MM.1S (cell line): Measurements from ENCODE around the gene MAP2.

ENCODE experiments used
- DNase-seq: peaks from one replicate; pipeline ENCODE4 v3.0.0-alpha.2; 2015
- H2AFZ ChIP-seq: fragments of 300-600 bp; sonication (generic); 2 replicates; pipeline ENCODE4 v1.6.0; 2016; ENCODE audit warnings: antibody characterized with exemption, low read length
- H3F3A ChIP-seq: fragments of 300-600 bp; sonication (generic); 2 replicates; pipeline ENCODE4 v1.6.1; 2016; ENCODE audit warnings: mild to moderate bottlenecking, antibody characterized with exemption, low read length, moderate library complexity, mixed read lengths; ENCODE audit not compliant: insufficient read depth
- H3K27ac ChIP-seq: fragments of 300-600 bp; sonication (generic); 2 replicates; pipeline ENCODE4 v1.5.1; 2016; ENCODE audit warnings: mild to moderate bottlenecking, low read length
- H3K27me3 ChIP-seq: fragments of 300-600 bp; sonication (generic); replicated peaks from 2 replicates; pipeline ENCODE4 v1.6.0; 2016; ENCODE audit warnings: low read length; ENCODE audit not compliant: insufficient read depth
- H3K36me3 ChIP-seq: fragments of 300-600 bp; sonication (generic); replicated peaks from 2 replicates; pipeline ENCODE4 v1.6.1; 2016; ENCODE audit warnings: mild to moderate bottlenecking, low read length, mixed read lengths; ENCODE audit not compliant: insufficient read depth
- H3K4me1 ChIP-seq: fragments of 300-600 bp; sonication (generic); 2 replicates; pipeline ENCODE4 v1.6.1; 2016; ENCODE audit warnings: low read length, mixed read lengths
- H3K4me2 ChIP-seq: fragments of 300-600 bp; sonication (generic); 2 replicates; pipeline ENCODE4 v1.6.0; 2016; ENCODE audit warnings: low read depth, low read length
- H3K4me3 ChIP-seq: fragments of 300-600 bp; sonication (generic); 2 replicates; pipeline ENCODE4 v1.5.1; 2016; ENCODE audit warnings: low read length, mixed read lengths
- H3K79me2 ChIP-seq: fragments of 300-600 bp; sonication (generic); 2 replicates; pipeline ENCODE4 v1.6.1; 2016; ENCODE audit warnings: mixed run types, low read length, mixed read lengths
- H3K9ac ChIP-seq: fragments of 300-600 bp; sonication (generic); 2 replicates; pipeline ENCODE4 v1.6.1; 2016; ENCODE audit warnings: low read length, mixed read lengths
- H3K9me2 ChIP-seq: fragments of 300-600 bp; sonication (generic); replicated peaks from 2 replicates; pipeline ENCODE4 v1.6.1; 2016; ENCODE audit warnings: mild to moderate bottlenecking, low read length, mixed read lengths; ENCODE audit not compliant: insufficient read depth
- H3K9me3 ChIP-seq: fragments of 300-600 bp; sonication (generic); replicated peaks from 2 replicates; pipeline ENCODE4 v1.6.1; 2016; ENCODE audit warnings: mild to moderate bottlenecking, low read length, mixed read lengths; ENCODE audit not compliant: insufficient read depth
- H4K20me1 ChIP-seq: fragments of 300-600 bp; sonication (generic); 2 replicates; pipeline ENCODE4 v1.6.1; 2016; ENCODE audit warnings: mild to moderate bottlenecking, low read length, moderate library complexity, mixed read lengths; ENCODE audit not compliant: insufficient read depth
- CTCF ChIP-seq: fragments of 300-600 bp; sonication (generic); IDR thresholded peaks from 2 replicates; pipeline ENCODE4 v1.5.1; 2016; ENCODE audit warnings: antibody characterized with exemption, low read length, mixed read lengths
- EZH2 ChIP-seq: fragments of 300-600 bp; sonication (generic); optimal IDR thresholded peaks from 2 replicates; pipeline ENCODE3; 2017; ENCODE audit warnings: low read depth, mild to moderate bottlenecking, antibody characterized with exemption, low read length, mixed read lengths
- EZH2phosphoT487 ChIP-seq: fragments of 300-600 bp; sonication (generic); IDR thresholded peaks from 2 replicates; pipeline ENCODE4 v1.6.1; 2018; ENCODE audit warnings: antibody characterized with exemption, low read length

MAP2 gene

GRCh38 chr2:209501579-209501978 lies 77.7 kb downstream of the MAP2 start:
- Histone ChIP-seq H3K9me2 (no peaks in the 10 kb centered on the region), H3K27me3 (no peaks in the 10 kb centered on the region), H3K79me2 (no peaks in the 10 kb centered on the region), H2AFZ (no peak overlapping the region), H3K4me2 (no peak overlapping the region), H3K4me1 (peaks cover 9% of the 10 kb centered on the region), H3K36me3 (no peaks in the 10 kb centered on the region), H3K9ac (no peak overlapping the region), H4K20me1 (no peaks in the 10 kb centered on the region), H3K4me3 (no peak overlapping the region), H3K9me3 (no peaks in the 10 kb centered on the region), H3F3A (no peaks in the 10 kb centered on the region), H3K27ac (no peak overlapping the region)
- TF ChIP-seq EZH2 (no peak), CTCF (no peak), EZH2phosphoT487 (no peak)
- no peak for DNase-seq

- Histone ChIP-seq H3K27me3 (no peaks in the 10 kb centered on the region), H3K27ac (no peak overlapping the region), H3F3A (no peaks in the 10 kb centered on the region), H3K4me2 (no peak overlapping the region; the same call in 1 of the 2 replicates), H4K20me1 (no peaks in the 10 kb centered on the region), H3K4me3 (no peak overlapping the region), H3K9ac (no peak overlapping the region), H3K79me2 (no peaks in the 10 kb centered on the region), H3K4me1 (peaks cover 9% of the 10 kb centered on the region), H3K9me2 (no peaks in the 10 kb centered on the region), H3K9me3 (no peaks in the 10 kb centered on the region), H2AFZ (no peak overlapping the region), H3K36me3 (no peaks in the 10 kb centered on the region)
- TF ChIP-seq EZH2 (no peak), CTCF (no peak), EZH2phosphoT487 (no peak)
- DNase-seq, result no peak
Measured at GRCh38 chr2:209505410-209505809, 81.6 kb downstream of the MAP2 start.

GRCh38 chr2:209508255-209508654 lies 84.4 kb downstream of the MAP2 start:
- Histone ChIP-seq H3F3A (no peaks in the 10 kb centered on the region), H4K20me1 (no peaks in the 10 kb centered on the region), H3K4me1 (peaks cover 9% of the 10 kb centered on the region), H3K27ac (no peak overlapping the region), H3K9me3 (no peaks in the 10 kb centered on the region), H3K27me3 (no peaks in the 10 kb centered on the region), H3K4me3 (no peak overlapping the region), H3K9ac (no peak overlapping the region), H3K4me2 (no peak overlapping the region), H3K9me2 (no peaks in the 10 kb centered on the region), H3K36me3 (no peaks in the 10 kb centered on the region), H3K79me2 (no peaks in the 10 kb centered on the region), H2AFZ (no peak overlapping the region)
- DNase-seq, result no peak
- no peak for TF ChIP-seq EZH2
- TF ChIP-seq CTCF, result no peak
- TF ChIP-seq EZH2phosphoT487, result no peak

GRCh38 chr2:209511637-209512036 lies 87.8 kb downstream of the MAP2 start:
- Histone ChIP-seq H3K27me3 (no peaks in the 10 kb centered on the region), H3K9me3 (no peaks in the 10 kb centered on the region), H3F3A (no peaks in the 10 kb centered on the region), H3K27ac (no peak overlapping the region), H3K9ac (no peak overlapping the region), H2AFZ (no peak overlapping the region), H4K20me1 (no peaks in the 10 kb centered on the region), H3K36me3 (no peaks in the 10 kb centered on the region), H3K9me2 (no peaks in the 10 kb centered on the region), H3K79me2 (no peaks in the 10 kb centered on the region), H3K4me3 (no peak overlapping the region), H3K4me2 (no peak overlapping the region), H3K4me1 (no peaks in the 10 kb centered on the region)
- DNase-seq, result no peak
- TF ChIP-seq EZH2phosphoT487 (no peak), CTCF (no peak), EZH2 (no peak)
